Choroid plexus epithelial cell (primary cell): ENCODE results near the gene VRTN.

Experiments
- DNase-seq: peaks from one replicate; pipeline ENCODE4 v3.0.0-alpha.2; 2010; ENCODE audit warnings: low read depth
- H3K4me3 ChIP-seq: 2 replicates; pipeline ENCODE4 v1.5.1; 2011; ENCODE audit warnings: low read depth, mild to moderate bottlenecking, control low read depth, low read length, moderate library complexity
- TF ChIP-seq, protein P1 (sequence below): conservative IDR thresholded peaks from 2 replicates; pipeline ENCODE4 v1.5.1; 2011; ENCODE audit warnings: low read depth, mild to moderate bottlenecking, control low read depth, inconsistent platforms, low read length, moderate library complexity

The VRTN gene

GRCh38 chr14:74405663-74406062, 57.4 kb downstream of the VRTN start:
- no peak overlapping the region for H3K4me3 ChIP-seq
- TF ChIP-seq, protein P1, sequence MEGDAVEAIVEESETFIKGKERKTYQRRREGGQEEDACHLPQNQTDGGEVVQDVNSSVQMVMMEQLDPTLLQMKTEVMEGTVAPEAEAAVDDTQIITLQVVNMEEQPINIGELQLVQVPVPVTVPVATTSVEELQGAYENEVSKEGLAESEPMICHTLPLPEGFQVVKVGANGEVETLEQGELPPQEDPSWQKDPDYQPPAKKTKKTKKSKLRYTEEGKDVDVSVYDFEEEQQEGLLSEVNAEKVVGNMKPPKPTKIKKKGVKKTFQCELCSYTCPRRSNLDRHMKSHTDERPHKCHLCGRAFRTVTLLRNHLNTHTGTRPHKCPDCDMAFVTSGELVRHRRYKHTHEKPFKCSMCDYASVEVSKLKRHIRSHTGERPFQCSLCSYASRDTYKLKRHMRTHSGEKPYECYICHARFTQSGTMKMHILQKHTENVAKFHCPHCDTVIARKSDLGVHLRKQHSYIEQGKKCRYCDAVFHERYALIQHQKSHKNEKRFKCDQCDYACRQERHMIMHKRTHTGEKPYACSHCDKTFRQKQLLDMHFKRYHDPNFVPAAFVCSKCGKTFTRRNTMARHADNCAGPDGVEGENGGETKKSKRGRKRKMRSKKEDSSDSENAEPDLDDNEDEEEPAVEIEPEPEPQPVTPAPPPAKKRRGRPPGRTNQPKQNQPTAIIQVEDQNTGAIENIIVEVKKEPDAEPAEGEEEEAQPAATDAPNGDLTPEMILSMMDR: no peak
- no peak for DNase-seq

- no peak overlapping the region for H3K4me3 ChIP-seq
- TF ChIP-seq, protein P1: no peak
- no peak for DNase-seq
Measured at GRCh38 chr14:74407021-74407800, 58.9 kb downstream of the VRTN start.

- H3K4me3 ChIP-seq: no peak overlapping the region
- DNase-seq: no peak
- TF ChIP-seq, protein P1: no peak
Measured at GRCh38 chr14:74407801-74408154, 59.5 kb downstream of the VRTN start.

GRCh38 chr14:74408870-74409269, 60.6 kb downstream of the VRTN start:
- DNase-seq: no peak
- H3K4me3 ChIP-seq: no peak overlapping the region
- TF ChIP-seq, protein P1: no peak

GRCh38 chr14:74409441-74409840, 61.2 kb downstream of the VRTN start:
- no peak for DNase-seq
- H3K4me3 ChIP-seq: no peak overlapping the region
- TF ChIP-seq, protein P1: no peak
